KMS-11 (cell line): Measurements from ENCODE around the gene ARAP3.

Source experiments
- H2AFZ ChIP-seq: fragments of 200-600 bp; sonication (generic); 2 replicates; pipeline ENCODE4 v1.6.1; 2016; ENCODE audit warnings: antibody characterized with exemption, mixed run types, low read depth
- H3K27ac ChIP-seq: fragments of 200-600 bp; sonication (generic); 2 replicates; pipeline ENCODE4 v1.6.1; 2016; ENCODE audit warnings: mild to moderate bottlenecking, mixed run types
- H3K27me3 ChIP-seq: fragments of 200-600 bp; sonication (generic); 2 replicates; pipeline ENCODE4 v1.6.1; 2017; ENCODE audit warnings: mild to moderate bottlenecking, low read depth, mixed run types, moderate library complexity; ENCODE audit not compliant: insufficient read depth
- H3K36me3 ChIP-seq: fragments of 200-600 bp; sonication (generic); 2 replicates; pipeline ENCODE4 v1.6.1; 2017; ENCODE audit warnings: mild to moderate bottlenecking, mixed run types; ENCODE audit not compliant: insufficient read depth
- H3K4me1 ChIP-seq: fragments of 200-600 bp; sonication (generic); 2 replicates; pipeline ENCODE4 v1.6.1; 2016; ENCODE audit warnings: mild to moderate bottlenecking, low read depth, mixed run types; ENCODE audit not compliant: poor library complexity, severe bottlenecking
- H3K4me2 ChIP-seq: fragments of 200-600 bp; sonication (generic); 2 replicates; pipeline ENCODE4 v1.7.0; 2016; ENCODE audit warnings: mild to moderate bottlenecking, mixed run types
- H3K4me3 ChIP-seq: fragments of 200-600 bp; sonication (generic); IDR thresholded peaks from 2 replicates; pipeline ENCODE4 v1.6.1; 2017; ENCODE audit warnings: low read depth, low read length, mixed read lengths; ENCODE audit not compliant: insufficient read depth
- H3K79me2 ChIP-seq: fragments of 200-600 bp; sonication (generic); 2 replicates; pipeline ENCODE4 v1.6.1; 2016; ENCODE audit warnings: low read depth, mixed run types; ENCODE audit not compliant: insufficient read depth
- H3K9ac ChIP-seq: fragments of 200-600 bp; sonication (generic); 2 replicates; pipeline ENCODE4 v1.6.1; 2016; ENCODE audit warnings: mild to moderate bottlenecking, mixed run types
- H4K20me1 ChIP-seq: fragments of 200-600 bp; sonication (generic); 2 replicates; pipeline ENCODE4 v1.6.1; 2016; ENCODE audit warnings: mild to moderate bottlenecking, mixed run types; ENCODE audit not compliant: insufficient read depth
- TF ChIP-seq, protein P1 (sequence below): fragments of 200-600 bp; sonication (generic); conservative IDR thresholded peaks from 2 replicates; pipeline ENCODE4 v1.6.1; 2017; ENCODE audit warnings: low read depth, mild to moderate bottlenecking, antibody characterized with exemption, low read length, moderate library complexity, mixed read lengths

Gene ARAP3

DNA sequence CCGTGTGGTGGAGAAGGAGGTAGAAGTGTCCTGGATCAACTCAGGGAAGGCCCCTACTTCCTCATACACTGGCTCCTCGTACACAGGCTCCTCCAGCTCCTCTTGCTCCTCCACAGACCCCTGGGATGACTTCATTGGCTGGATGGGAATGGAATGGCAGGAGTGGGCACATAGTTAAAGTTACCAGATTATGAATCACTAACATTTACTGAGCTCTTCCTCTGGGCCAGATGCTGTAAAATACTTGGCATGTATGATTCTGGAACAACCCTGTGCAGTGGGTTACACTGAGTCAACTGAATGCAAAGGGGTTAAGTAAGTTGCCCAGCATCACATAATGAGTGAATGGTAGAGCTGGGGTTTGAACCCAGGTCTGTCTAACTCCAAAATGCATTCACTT is 27.7 kb downstream of the ARAP3 start:
- Histone ChIP-seq H3K27me3 (no peaks in the 10 kb centered on the region; the same call in 1 of the 2 replicates), H3K4me1 (peaks cover 4% of the 10 kb centered on the region), H3K9ac (no peak overlapping the region), H3K4me2 (no peak overlapping the region), H3K79me2 (no peaks in the 10 kb centered on the region), H3K27ac (no peak overlapping the region), H4K20me1 (no peaks in the 10 kb centered on the region), H3K36me3 (no peaks in the 10 kb centered on the region), H2AFZ (no peak overlapping the region), H3K4me3 (no peak overlapping the region)
- TF ChIP-seq, protein P1, sequence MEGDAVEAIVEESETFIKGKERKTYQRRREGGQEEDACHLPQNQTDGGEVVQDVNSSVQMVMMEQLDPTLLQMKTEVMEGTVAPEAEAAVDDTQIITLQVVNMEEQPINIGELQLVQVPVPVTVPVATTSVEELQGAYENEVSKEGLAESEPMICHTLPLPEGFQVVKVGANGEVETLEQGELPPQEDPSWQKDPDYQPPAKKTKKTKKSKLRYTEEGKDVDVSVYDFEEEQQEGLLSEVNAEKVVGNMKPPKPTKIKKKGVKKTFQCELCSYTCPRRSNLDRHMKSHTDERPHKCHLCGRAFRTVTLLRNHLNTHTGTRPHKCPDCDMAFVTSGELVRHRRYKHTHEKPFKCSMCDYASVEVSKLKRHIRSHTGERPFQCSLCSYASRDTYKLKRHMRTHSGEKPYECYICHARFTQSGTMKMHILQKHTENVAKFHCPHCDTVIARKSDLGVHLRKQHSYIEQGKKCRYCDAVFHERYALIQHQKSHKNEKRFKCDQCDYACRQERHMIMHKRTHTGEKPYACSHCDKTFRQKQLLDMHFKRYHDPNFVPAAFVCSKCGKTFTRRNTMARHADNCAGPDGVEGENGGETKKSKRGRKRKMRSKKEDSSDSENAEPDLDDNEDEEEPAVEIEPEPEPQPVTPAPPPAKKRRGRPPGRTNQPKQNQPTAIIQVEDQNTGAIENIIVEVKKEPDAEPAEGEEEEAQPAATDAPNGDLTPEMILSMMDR = no peak

DNA sequence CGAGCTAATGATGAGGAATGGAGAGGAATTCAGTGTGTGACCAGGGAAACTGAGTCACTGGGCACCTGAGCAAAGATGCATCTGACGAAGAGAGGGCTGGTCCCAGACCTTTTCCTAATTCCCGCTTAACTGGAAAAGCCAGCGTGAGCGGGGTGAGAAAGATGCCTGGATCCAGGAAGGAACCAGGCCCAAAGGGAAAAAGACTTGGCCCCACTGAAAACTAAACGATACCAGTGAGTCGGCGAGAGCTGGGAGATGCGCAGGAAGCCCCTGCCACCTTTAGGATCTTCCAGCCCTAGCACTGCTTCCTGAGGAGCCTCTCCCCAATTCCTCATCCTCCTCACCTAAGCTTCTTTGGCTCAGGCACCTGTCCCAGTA is 30.3 kb downstream of the ARAP3 start:
- peaks cover 4% of the 10 kb centered on the region for H3K4me1 ChIP-seq
- peak overlapping the region; percentile 60 for H2AFZ ChIP-seq
- peak overlapping the region; percentile 48 for H3K4me2 ChIP-seq
- H4K20me1 ChIP-seq = no peaks in the 10 kb centered on the region
- TF ChIP-seq, protein P1 = no peak
- no peaks in the 10 kb centered on the region for H3K27me3 ChIP-seq
- no peaks in the 10 kb centered on the region for H3K79me2 ChIP-seq
- H3K4me3 ChIP-seq = no peak overlapping the region
- no peaks in the 10 kb centered on the region for H3K36me3 ChIP-seq
- H3K27ac ChIP-seq = no peak overlapping the region
- H3K9ac ChIP-seq = peak overlapping the region; percentile 35; the same call in 1 of the 2 replicates

DNA sequence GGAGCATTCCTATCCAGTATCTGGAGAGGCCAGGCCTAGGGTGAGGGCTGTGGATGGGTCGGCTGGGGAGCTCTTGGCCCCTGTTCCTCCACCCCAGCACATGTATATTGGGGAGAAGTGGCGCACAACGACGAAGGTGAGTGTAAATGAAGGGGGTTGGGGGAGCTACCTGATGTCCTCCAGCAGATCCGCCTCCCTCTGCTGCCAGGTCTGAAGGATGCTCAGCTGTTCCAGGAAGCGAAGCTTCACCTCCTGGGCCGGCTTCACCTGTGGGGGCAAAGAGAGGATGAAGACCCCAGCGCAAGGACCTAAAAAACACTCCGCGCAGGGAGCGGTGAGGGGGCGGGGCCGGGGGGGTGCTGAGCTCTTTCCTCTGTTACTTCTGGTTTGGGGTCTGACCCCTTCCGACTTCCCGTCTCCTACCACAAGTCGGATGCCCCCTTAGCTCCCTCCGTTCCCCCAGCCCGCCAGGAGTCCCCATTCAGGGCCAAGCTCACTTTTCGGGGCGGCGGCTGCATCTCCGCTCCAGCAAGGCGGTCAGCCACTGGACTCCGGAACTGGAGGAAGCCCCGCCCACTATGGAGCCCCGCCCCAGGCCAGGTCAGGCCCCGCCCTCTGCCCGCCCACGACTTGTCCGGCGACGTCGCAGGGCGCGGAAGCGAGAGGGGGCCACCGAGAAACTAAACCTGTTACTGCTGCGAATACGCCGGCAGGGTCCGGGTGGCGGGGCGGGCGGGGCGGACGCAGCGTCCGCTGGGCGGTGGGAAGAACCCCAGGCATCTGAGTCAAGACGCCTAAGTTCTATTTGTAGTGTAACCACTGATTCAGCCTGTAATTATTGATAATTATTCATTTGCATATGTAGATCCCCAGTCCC is 30.9 kb downstream of the ARAP3 start, which contains the start of gene FCHSD1:
FCHSD1 (minus strand) TSS at position 568 of the 877 bp plus-strand sequence; CDS start at position 518, 50 bp downstream.
- Histone ChIP-seq H2AFZ (peak within 1 kb of the TSS; percentile 60), H3K4me1 (peaks cover 4% of the 10 kb centered on the region), H3K4me3 (no peak within 1 kb of the TSS), H3K4me2 (peak within 1 kb of the TSS; percentile 48), H3K27ac (no peak within 1 kb of the TSS), H4K20me1 (no peaks in the 10 kb centered on the region), H3K9ac (peak within 1 kb of the TSS; percentile 35; the same call in 1 of the 2 replicates), H3K36me3 (no peaks in the 10 kb centered on the region), H3K27me3 (no peaks in the 10 kb centered on the region), H3K79me2 (no peaks in the 10 kb centered on the region)
- TF ChIP-seq, protein P1 = no peak

GRCh38 chr5:141649972-141650371 is 32.1 kb downstream of the ARAP3 start:
- Histone ChIP-seq H3K36me3 (no peaks in the 10 kb centered on the region), H3K4me1 (peaks cover 4% of the 10 kb centered on the region), H4K20me1 (no peaks in the 10 kb centered on the region), H3K4me3 (no peak overlapping the region), H2AFZ (no peak overlapping the region), H3K27ac (no peak overlapping the region), H3K4me2 (no peak overlapping the region), H3K79me2 (no peaks in the 10 kb centered on the region), H3K9ac (no peak overlapping the region), H3K27me3 (no peaks in the 10 kb centered on the region)
- TF ChIP-seq, protein P1 = no peak
